COLO829 (cell line): Measurements from ENCODE around the gene DYNLT2B.
"Not testable (repeated sequence)": the region's sequence is repeated elsewhere in the genome, so short reads cannot be mapped to it uniquely, and the experiment has no call there.

ENCODE experiments used
- DNase-seq: peaks from one replicate; pipeline ENCODE4 v3.0.0; 2012; ENCODE audit warnings: low spot score

The DYNLT2B gene

GRCh38 chr3:196323691-196324090 lies 5.7 kb upstream of the DYNLT2B start:
- no peak for DNase-seq

GRCh38 chr3:196323016-196323415 lies 5.0 kb upstream of the DYNLT2B start:
- no peak for DNase-seq

GRCh38 chr3:196321162-196321561 lies 3.1 kb upstream of the DYNLT2B start:
- no peak for DNase-seq

GRCh38 chr3:196320137-196320536 lies 2.1 kb upstream of the DYNLT2B start:
- DNase-seq, result no peak

GRCh38 chr3:196316799-196317686 lies 997 bp downstream of the DYNLT2B start:
- DNase-seq, result not testable (repeated sequence)

- no peak for DNase-seq
Measured at GRCh38 chr3:196315821-196316220, 2.2 kb downstream of the DYNLT2B start.

- DNase-seq, result no peak
Measured at GRCh38 chr3:196314597-196314996, 3.4 kb downstream of the DYNLT2B start.

GRCh38 chr3:196314086-196314485 lies 4.0 kb downstream of the DYNLT2B start:
- DNase-seq, result not testable (repeated sequence)

- not testable (repeated sequence) for DNase-seq
Measured at GRCh38 chr3:196302960-196303359, 15.1 kb downstream of the DYNLT2B start.

- DNase-seq, result not testable (repeated sequence)
Measured at GRCh38 chr3:196302551-196302950, 15.5 kb downstream of the DYNLT2B start.

- no peak for DNase-seq
Measured at GRCh38 chr3:196298521-196298920, 19.5 kb downstream of the DYNLT2B start.

- DNase-seq, result no peak
Measured at GRCh38 chr3:196292286-196292923, 25.6 kb downstream of the DYNLT2B start.

- DNase-seq, result peak; percentile 84
Measured at GRCh38 chr3:196288141-196288460, 29.9 kb downstream of the DYNLT2B start.

- DNase-seq, result peak; percentile 99
Measured at GRCh38 chr3:196287440-196288140, 30.4 kb downstream of the DYNLT2B start, which contains the start of gene PCYT1A. TSS of gene PCYT1A (minus strand) at chr3:196287726. CDS start at chr3:196270531, 17,195 bp downstream.

- no peak for DNase-seq
Measured at GRCh38 chr3:196287090-196287439, 31.0 kb downstream of the DYNLT2B start.

- no peak for DNase-seq
Measured at GRCh38 chr3:196284396-196284795, 33.6 kb downstream of the DYNLT2B start.

GRCh38 chr3:196281962-196282361 lies 36.1 kb downstream of the DYNLT2B start:
- DNase-seq, result no peak

GRCh38 chr3:196280689-196281440 lies 37.2 kb downstream of the DYNLT2B start:
- DNase-seq, result no peak

GRCh38 chr3:196275126-196275525 lies 42.9 kb downstream of the DYNLT2B start:
- DNase-seq, result no peak

- DNase-seq, result no peak
Measured at GRCh38 chr3:196274585-196274984, 43.5 kb downstream of the DYNLT2B start.

- DNase-seq, result no peak
Measured at GRCh38 chr3:196273655-196274054, 44.4 kb downstream of the DYNLT2B start.

GRCh38 chr3:196272826-196273225 lies 45.2 kb downstream of the DYNLT2B start:
- no peak for DNase-seq
